Gastroesophageal sphincter (tissue), 3 donors: Measurements from ENCODE around the gene CHRND.

Experiments used
- CTCF ChIP-seq, 4 experiments: fragments of 200-600 bp in 2 of 4; fragments of 450-650 bp in 2 of 4; sonication (generic) in 1 of 4; IDR thresholded peaks; one replicate each; pipeline ENCODE4 v1.5.1; 2017 to 2019; ENCODE audit warnings: antibody characterized with exemption in 4 of 4, mild to moderate bottlenecking in 2 of 4, moderate library complexity in 2 of 4
- POLR2A ChIP-seq, 2 donors: fragments of 450-650 bp; IDR thresholded peaks; one replicate each; pipeline ENCODE4 v1.6.1; 2017; ENCODE audit warnings: antibody characterized with exemption in 2 of 2, mild to moderate bottlenecking in 2 of 2, moderate library complexity in 1 of 2

GRCh38 chr2:232518844-232519243 is 7.1 kb upstream of the CHRND start:
- TF ChIP-seq CTCF (IDR thresholded peaks at IDR 0.05) (no peak), POLR2A (IDR thresholded peaks at IDR 0.05) (no peak)
